Measurements from ENCODE around the gene MEIKIN.

DNA sequence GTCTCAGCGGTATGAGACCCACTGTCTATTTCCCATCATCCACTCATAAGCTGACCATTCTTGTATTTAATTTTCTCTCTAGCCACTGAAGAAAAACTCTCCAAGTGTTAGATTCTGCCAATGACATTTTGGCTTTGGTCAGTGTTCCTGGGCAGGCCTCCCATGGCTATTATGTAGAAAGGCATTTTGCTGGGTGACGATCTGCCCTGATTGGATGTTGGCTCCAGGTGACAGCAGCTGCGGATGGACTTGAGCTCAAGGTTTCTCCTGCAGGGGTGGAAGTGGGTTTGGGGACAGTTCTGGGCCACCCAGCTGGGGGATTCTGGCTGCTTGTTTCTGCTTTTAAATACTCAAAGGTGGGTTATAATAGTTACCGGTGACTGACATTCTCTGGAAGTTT is 34.4 kb upstream of the MEIKIN start:
- TF ChIP-seq, protein P1, sequence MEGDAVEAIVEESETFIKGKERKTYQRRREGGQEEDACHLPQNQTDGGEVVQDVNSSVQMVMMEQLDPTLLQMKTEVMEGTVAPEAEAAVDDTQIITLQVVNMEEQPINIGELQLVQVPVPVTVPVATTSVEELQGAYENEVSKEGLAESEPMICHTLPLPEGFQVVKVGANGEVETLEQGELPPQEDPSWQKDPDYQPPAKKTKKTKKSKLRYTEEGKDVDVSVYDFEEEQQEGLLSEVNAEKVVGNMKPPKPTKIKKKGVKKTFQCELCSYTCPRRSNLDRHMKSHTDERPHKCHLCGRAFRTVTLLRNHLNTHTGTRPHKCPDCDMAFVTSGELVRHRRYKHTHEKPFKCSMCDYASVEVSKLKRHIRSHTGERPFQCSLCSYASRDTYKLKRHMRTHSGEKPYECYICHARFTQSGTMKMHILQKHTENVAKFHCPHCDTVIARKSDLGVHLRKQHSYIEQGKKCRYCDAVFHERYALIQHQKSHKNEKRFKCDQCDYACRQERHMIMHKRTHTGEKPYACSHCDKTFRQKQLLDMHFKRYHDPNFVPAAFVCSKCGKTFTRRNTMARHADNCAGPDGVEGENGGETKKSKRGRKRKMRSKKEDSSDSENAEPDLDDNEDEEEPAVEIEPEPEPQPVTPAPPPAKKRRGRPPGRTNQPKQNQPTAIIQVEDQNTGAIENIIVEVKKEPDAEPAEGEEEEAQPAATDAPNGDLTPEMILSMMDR (IDR thresholded peaks at IDR 0.05; ENCODE audit: low read depth, low read length, poor library complexity, severe bottlenecking) = no peak
- no peak for TF ChIP-seq EZH2phosphoT487 (IDR thresholded peaks at IDR 0.05; ENCODE audit: borderline replicate concordance, low read length)
